Measurements from ENCODE around the gene CCDC80. TPM values are rescaled to one million over a fixed set of nuclear protein-coding genes. Genes with fewer than 3 reads are reported as not detected.
A peak's percentile ranks its signal among the peaks of the same experiment; 100 is the strongest.

Gene CCDC80
- total RNA-seq, 2 donors from 2014 or later: 0.28 TPM; not detected in 1

- Mint-ChIP-seq H3K36me3 (no peaks in the 10 kb centered on the region), H3K27ac (no peak overlapping the region), H3K4me1 (ENCODE audit: low read depth in 2 of 2) (peaks cover 2 to 5% of the 10 kb centered on the region in 2 donors), H3K27me3 (peaks cover 0 to 10% of the 10 kb centered on the region in 2 donors), H3K4me3 (no peak overlapping the region), H3K9me3 (no peaks in the 10 kb centered on the region)
- DNase-seq (ENCODE audit: low spot score) (no peak), ATAC-seq (no peak)
Measured at GRCh38 chr3:112611752-112612515, 29.0 kb downstream of the CCDC80 start.

GRCh38 chr3:112610121-112610520 lies 30.8 kb downstream of the CCDC80 start:
- Mint-ChIP-seq H3K27ac (no peak overlapping the region), H3K9me3 (no peaks in the 10 kb centered on the region), H3K36me3 (no peaks in the 10 kb centered on the region), H3K27me3 (peaks cover 0 to 7% of the 10 kb centered on the region in 2 donors), H3K4me3 (no peak overlapping the region), H3K4me1 (ENCODE audit: low read depth in 2 of 2) (peaks cover 5 to 7% of the 10 kb centered on the region in 2 donors)
- peak in 1 of 2 donors; percentile 66 for ATAC-seq
- DNase-seq (ENCODE audit: low spot score): no peak

GRCh38 chr3:112607863-112608262 lies 33.1 kb downstream of the CCDC80 start:
- Mint-ChIP-seq H3K27ac (no peak overlapping the region), H3K9me3 (no peaks in the 10 kb centered on the region), H3K4me3 (no peak overlapping the region), H3K4me1 (ENCODE audit: low read depth in 2 of 2) (peaks cover 10 to 11% of the 10 kb centered on the region in 2 donors), H3K36me3 (no peaks in the 10 kb centered on the region), H3K27me3 (peaks cover 0 to 7% of the 10 kb centered on the region in 2 donors)
- ATAC-seq (no peak), DNase-seq (ENCODE audit: low spot score) (no peak)

- H3K4me1 Mint-ChIP-seq (ENCODE audit: low read depth in 2 of 2): peaks cover 16 to 20% of the 10 kb centered on the region in 2 donors
- DNase-seq (ENCODE audit: low spot score): no peak
- no peak for ATAC-seq
Measured at GRCh38 chr3:112606098-112606497, 34.8 kb downstream of the CCDC80 start.

GRCh38 chr3:112605285-112605684 lies 35.7 kb downstream of the CCDC80 start:
- no peaks in the 10 kb centered on the region for H3K36me3 Mint-ChIP-seq
- peak; percentile 61 to 73 for ATAC-seq
- no peak overlapping the region for H3K27ac Mint-ChIP-seq
- DNase-seq (ENCODE audit: low spot score): no peak
- peaks cover 16 to 18% of the 10 kb centered on the region in 2 donors for H3K4me1 Mint-ChIP-seq (ENCODE audit: low read depth in 2 of 2)
- H3K4me3 Mint-ChIP-seq: no peak overlapping the region
- peaks cover 0 to 7% of the 10 kb centered on the region in 2 donors for H3K27me3 Mint-ChIP-seq
- H3K9me3 Mint-ChIP-seq: no peaks in the 10 kb centered on the region

More at GRCh38 chr3:112606098-112606497, 34.8 kb downstream of the CCDC80 start:
- H3K4me3 Mint-ChIP-seq: no peak overlapping the region
- no peaks in the 10 kb centered on the region for H3K36me3 Mint-ChIP-seq
- H3K9me3 Mint-ChIP-seq: no peaks in the 10 kb centered on the region
- H3K27me3 Mint-ChIP-seq: peaks cover 0 to 7% of the 10 kb centered on the region in 2 donors
- no peak overlapping the region for H3K27ac Mint-ChIP-seq

GRCh38 chr3:112604536-112604935 lies 36.4 kb downstream of the CCDC80 start:
- no peaks in the 10 kb centered on the region for H3K36me3 Mint-ChIP-seq
- no peak overlapping the region for H3K4me3 Mint-ChIP-seq
- H3K9me3 Mint-ChIP-seq: no peaks in the 10 kb centered on the region
- no peak overlapping the region for H3K27ac Mint-ChIP-seq
- ATAC-seq (no peak), DNase-seq (ENCODE audit: low spot score) (no peak)
- H3K27me3 Mint-ChIP-seq: peaks cover 0 to 5% of the 10 kb centered on the region in 2 donors
- H3K4me1 Mint-ChIP-seq (ENCODE audit: low read depth in 2 of 2): peaks cover 14 to 15% of the 10 kb centered on the region in 2 donors

GRCh38 chr3:112602217-112602838 lies 38.6 kb downstream of the CCDC80 start:
- Mint-ChIP-seq H3K9me3 (no peaks in the 10 kb centered on the region), H3K4me1 (ENCODE audit: low read depth in 2 of 2) (peaks cover 14 to 15% of the 10 kb centered on the region in 2 donors), H3K27ac (peak overlapping the region in 1 of 2 donors; percentile 27), H3K4me3 (peak overlapping the region; percentile 26), H3K36me3 (no peaks in the 10 kb centered on the region), H3K27me3 (peaks cover 0 to 4% of the 10 kb centered on the region in 2 donors)
- DNase-seq (ENCODE audit: low spot score) (no peak), ATAC-seq (peak in 1 of 2 donors; percentile 49)

- H3K4me3 Mint-ChIP-seq: no peak overlapping the region
- H3K36me3 Mint-ChIP-seq: no peaks in the 10 kb centered on the region
- no peak overlapping the region for H3K27ac Mint-ChIP-seq
- DNase-seq (ENCODE audit: low spot score) (no peak), ATAC-seq (no peak)
- H3K4me1 Mint-ChIP-seq (ENCODE audit: low read depth in 2 of 2): peaks cover 5 to 10% of the 10 kb centered on the region in 2 donors
- no peaks in the 10 kb centered on the region for H3K27me3 Mint-ChIP-seq
- H3K9me3 Mint-ChIP-seq: no peaks in the 10 kb centered on the region
Measured at GRCh38 chr3:112598731-112599130, 42.2 kb downstream of the CCDC80 start.

- no peak for ATAC-seq
Measured at GRCh38 chr3:112597945-112598344, 43.0 kb downstream of the CCDC80 start.

GRCh38 chr3:112594856-112595255 lies 46.1 kb downstream of the CCDC80 start:
- Mint-ChIP-seq H3K27ac (no peak overlapping the region), H3K9me3 (no peaks in the 10 kb centered on the region), H3K4me3 (no peak overlapping the region), H3K27me3 (no peaks in the 10 kb centered on the region), H3K36me3 (peaks cover 14% of the 10 kb centered on the region), H3K4me1 (ENCODE audit: low read depth in 2 of 2) (peaks cover 7 to 10% of the 10 kb centered on the region in 2 donors)
- ATAC-seq: no peak
- no peak for DNase-seq (ENCODE audit: low spot score)

More at GRCh38 chr3:112597945-112598344, 43.0 kb downstream of the CCDC80 start:
- no peak for DNase-seq (ENCODE audit: low spot score)
- H3K9me3 Mint-ChIP-seq: no peaks in the 10 kb centered on the region
- H3K27ac Mint-ChIP-seq: no peak overlapping the region
- H3K4me1 Mint-ChIP-seq (ENCODE audit: low read depth in 2 of 2): peaks cover 5 to 11% of the 10 kb centered on the region in 2 donors
- no peak overlapping the region for H3K4me3 Mint-ChIP-seq
- no peaks in the 10 kb centered on the region for H3K27me3 Mint-ChIP-seq
- H3K36me3 Mint-ChIP-seq: peaks cover 3% of the 10 kb centered on the region

GRCh38 chr3:112593258-112593657 lies 47.7 kb downstream of the CCDC80 start:
- Mint-ChIP-seq H3K27ac (no peak overlapping the region), H3K36me3 (peaks cover 16% of the 10 kb centered on the region), H3K9me3 (no peaks in the 10 kb centered on the region), H3K4me3 (no peak overlapping the region), H3K4me1 (ENCODE audit: low read depth in 2 of 2) (peaks cover 7 to 12% of the 10 kb centered on the region in 2 donors), H3K27me3 (no peaks in the 10 kb centered on the region)
- ATAC-seq: no peak
- no peak for DNase-seq (ENCODE audit: low spot score)

GRCh38 chr3:112587336-112587735 lies 53.6 kb downstream of the CCDC80 start:
- Mint-ChIP-seq H3K9me3 (no peaks in the 10 kb centered on the region), H3K36me3 (peaks cover 13% of the 10 kb centered on the region), H3K27ac (no peak overlapping the region), H3K4me3 (no peak overlapping the region), H3K27me3 (no peaks in the 10 kb centered on the region), H3K4me1 (ENCODE audit: low read depth in 2 of 2) (peaks cover 5 to 11% of the 10 kb centered on the region in 2 donors)
- ATAC-seq (no peak), DNase-seq (ENCODE audit: low spot score) (no peak)

- DNase-seq (ENCODE audit: low spot score) (no peak), ATAC-seq (no peak)
- no peak overlapping the region for H3K27ac Mint-ChIP-seq
- peaks cover 13% of the 10 kb centered on the region for H3K36me3 Mint-ChIP-seq
- no peaks in the 10 kb centered on the region for H3K27me3 Mint-ChIP-seq
- peaks cover 4 to 11% of the 10 kb centered on the region in 2 donors for H3K4me1 Mint-ChIP-seq (ENCODE audit: low read depth in 2 of 2)
- no peaks in the 10 kb centered on the region for H3K9me3 Mint-ChIP-seq
- no peak overlapping the region for H3K4me3 Mint-ChIP-seq
Measured at GRCh38 chr3:112585782-112586181, 55.2 kb downstream of the CCDC80 start.

- Mint-ChIP-seq H3K27me3 (no peaks in the 10 kb centered on the region), H3K4me3 (no peak overlapping the region), H3K36me3 (peaks cover 6% of the 10 kb centered on the region), H3K9me3 (no peaks in the 10 kb centered on the region), H3K4me1 (ENCODE audit: low read depth in 2 of 2) (peaks cover 4 to 6% of the 10 kb centered on the region in 2 donors), H3K27ac (no peak overlapping the region)
- no peak for ATAC-seq
- DNase-seq (ENCODE audit: low spot score): no peak
Measured at GRCh38 chr3:112583105-112583504, 57.8 kb downstream of the CCDC80 start.
